Breast epithelium (tissue), 3 donors: ENCODE data around the gene VEZF1.

ENCODE experiments used
- CTCF ChIP-seq, 3 donors: fragments of 450-650 bp; IDR thresholded peaks; one replicate each; pipeline ENCODE4 v1.5.1; 2016 to 2017; ENCODE audit warnings: antibody characterized with exemption in 3 of 3, mild to moderate bottlenecking in 3 of 3, moderate library complexity in 3 of 3
- POLR2AphosphoS5 ChIP-seq, 3 donors: sonication (generic); formaldehyde crosslinking; IDR thresholded peaks; one replicate each; pipeline ENCODE4 v1.6.1; 2017; ENCODE audit warnings: antibody characterized with exemption in 3 of 3

GRCh38 chr17:57945996-57946797 is 41.9 kb downstream of the VEZF1 start:
- no peak for TF ChIP-seq CTCF (IDR thresholded peaks at IDR 0.05)
- TF ChIP-seq POLR2AphosphoS5 (IDR thresholded peaks at IDR 0.05) = no peak
